Muscle layer of duodenum (tissue), 2 donors: Measurements from ENCODE around the gene HOXC12.

Experiments used
- H3K27ac ChIP-seq: one replicate; pipeline ENCODE4 v1.7.0; 2013; ENCODE audit warnings: mild to moderate bottlenecking, low read length
- H3K27me3 ChIP-seq: one replicate; pipeline ENCODE4 v1.7.0; 2013; ENCODE audit warnings: low read depth, mild to moderate bottlenecking, control low read depth, low read length
- H3K36me3 ChIP-seq, 2 donors: one replicate each; pipeline ENCODE4 v1.7.0; 2013; ENCODE audit warnings: low read length in 2 of 2, control low read depth in 1 of 2, mild to moderate bottlenecking in 1 of 2; ENCODE audit not compliant: insufficient read depth in 2 of 2, control insufficient read depth in 1 of 2
- H3K4me1 ChIP-seq, 2 donors: one replicate each; pipeline ENCODE4 v1.7.0; 2013; ENCODE audit warnings: low read length in 2 of 2, mild to moderate bottlenecking in 2 of 2, control low read depth in 1 of 2, moderate library complexity in 1 of 2; ENCODE audit not compliant: insufficient read depth in 2 of 2, control insufficient read depth in 1 of 2
- H3K4me3 ChIP-seq, 2 donors: one replicate each; pipeline ENCODE4 v1.7.0; 2013; ENCODE audit warnings: low read length in 2 of 2, low read depth in 1 of 2, mild to moderate bottlenecking in 1 of 2
- H3K9me3 ChIP-seq, 2 donors: one replicate each; pipeline ENCODE4 v1.7.0; 2013; ENCODE audit warnings: low read length in 2 of 2, control low read depth in 1 of 2, mild to moderate bottlenecking in 1 of 2; ENCODE audit not compliant: control insufficient read depth in 1 of 2
- donor health status: healthy.

HOXC12 gene

DNA sequence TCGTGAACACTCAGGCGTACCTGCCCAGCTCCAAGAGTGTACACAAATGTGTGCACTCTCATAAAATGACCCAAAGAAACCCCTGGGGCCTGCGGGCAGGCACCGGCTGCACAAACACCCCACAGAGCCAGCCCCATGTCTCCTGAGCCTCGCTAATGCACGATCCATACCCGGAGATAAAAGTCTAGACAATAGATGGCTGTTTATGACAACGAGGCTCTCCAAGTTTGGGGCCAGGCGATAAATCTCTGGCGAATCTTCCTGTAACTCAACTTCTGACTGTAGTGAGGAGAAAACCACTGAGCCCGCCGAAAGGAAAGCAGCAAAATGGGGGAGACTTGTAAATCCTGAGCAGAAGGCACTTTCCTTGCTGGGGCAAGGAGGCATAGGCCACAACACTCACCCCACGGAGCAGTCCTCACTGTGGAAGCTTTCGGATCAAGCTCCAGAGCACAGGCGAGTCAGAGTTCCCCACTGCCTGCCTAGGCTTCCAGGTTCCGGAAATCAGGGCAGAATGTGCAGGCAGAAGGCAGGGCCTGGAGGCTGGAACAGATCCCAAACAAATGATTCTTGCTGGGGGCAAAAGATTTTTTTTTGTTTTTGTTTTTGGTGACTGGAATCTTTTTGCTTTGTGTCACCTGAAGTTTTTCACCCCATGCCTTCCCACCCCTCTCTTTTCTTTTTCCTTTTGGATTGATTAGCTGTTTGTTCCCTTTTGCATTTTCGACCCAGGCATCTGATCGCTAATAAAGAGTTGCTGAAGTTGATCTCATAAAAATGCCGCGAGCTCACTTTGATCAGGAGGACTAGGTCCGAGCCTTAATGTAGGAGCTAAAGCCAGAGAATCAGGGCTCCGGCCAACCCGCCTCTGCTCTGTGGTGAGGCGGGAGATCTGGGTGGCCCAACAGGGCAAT lies 13.8 kb downstream of the HOXC12 start:
- H3K4me3 ChIP-seq: no peak overlapping the region

GRCh38 chr12:53969588-53970259 lies 15.0 kb downstream of the HOXC12 start:
- H3K27me3 ChIP-seq: peaks cover 97% of the 10 kb centered on the region
- H3K27ac ChIP-seq: no peak overlapping the region
- H3K36me3 ChIP-seq: no peaks in the 10 kb centered on the region

More for the DNA sequence above, 13.8 kb downstream of the HOXC12 start:
- H3K36me3 ChIP-seq: no peaks in the 10 kb centered on the region
- H3K27ac ChIP-seq: no peak overlapping the region
- peaks cover 99% of the 10 kb centered on the region for H3K27me3 ChIP-seq
- H3K9me3 ChIP-seq: no peaks in the 10 kb centered on the region
- peaks cover 0 to 26% of the 10 kb centered on the region in 2 donors for H3K4me1 ChIP-seq

GRCh38 chr12:53970451-53970850 lies 15.7 kb downstream of the HOXC12 start:
- Histone ChIP-seq H3K4me1 (peaks cover 0 to 39% of the 10 kb centered on the region in 2 donors), H3K4me3 (no peak overlapping the region), H3K27ac (no peak overlapping the region), H3K9me3 (no peaks in the 10 kb centered on the region), H3K36me3 (no peaks in the 10 kb centered on the region), H3K27me3 (peaks cover 96% of the 10 kb centered on the region)

More at GRCh38 chr12:53969588-53970259, 15.0 kb downstream of the HOXC12 start:
- peaks cover 0 to 35% of the 10 kb centered on the region in 2 donors for H3K4me1 ChIP-seq
- H3K4me3 ChIP-seq: no peak overlapping the region
- H3K9me3 ChIP-seq: no peaks in the 10 kb centered on the region

DNA sequence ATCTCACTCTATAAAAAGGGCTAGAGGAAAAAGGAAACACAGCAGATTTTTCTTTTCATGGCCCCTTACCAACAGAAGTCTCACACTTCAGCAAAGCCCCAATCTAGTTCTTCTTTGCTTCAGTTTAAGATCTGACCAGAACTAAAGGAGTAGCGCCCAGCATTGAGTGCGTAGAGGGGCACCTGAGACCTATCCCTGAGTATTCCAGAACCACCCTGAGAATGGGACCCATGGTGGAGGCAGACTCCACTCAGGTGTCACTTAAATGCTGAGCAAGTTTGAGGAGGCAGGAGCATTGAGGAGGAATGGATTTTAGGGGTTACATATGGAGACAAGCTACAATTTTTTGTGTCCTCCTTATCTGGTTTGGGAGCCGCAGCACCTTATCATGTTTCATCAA lies 16.4 kb downstream of the HOXC12 start:
- Histone ChIP-seq H3K27me3 (peaks cover 96% of the 10 kb centered on the region), H3K27ac (no peak overlapping the region), H3K9me3 (no peaks in the 10 kb centered on the region), H3K4me1 (peaks cover 0 to 34% of the 10 kb centered on the region in 2 donors), H3K36me3 (no peaks in the 10 kb centered on the region), H3K4me3 (no peak overlapping the region)

GRCh38 chr12:53971686-53972085 lies 17.0 kb downstream of the HOXC12 start:
- H3K4me3 ChIP-seq: no peak overlapping the region
- H3K36me3 ChIP-seq: no peaks in the 10 kb centered on the region
- H3K27me3 ChIP-seq: peaks cover 96% of the 10 kb centered on the region
- no peak overlapping the region for H3K27ac ChIP-seq
- peaks cover 0 to 29% of the 10 kb centered on the region in 2 donors for H3K4me1 ChIP-seq
- no peaks in the 10 kb centered on the region for H3K9me3 ChIP-seq

DNA sequence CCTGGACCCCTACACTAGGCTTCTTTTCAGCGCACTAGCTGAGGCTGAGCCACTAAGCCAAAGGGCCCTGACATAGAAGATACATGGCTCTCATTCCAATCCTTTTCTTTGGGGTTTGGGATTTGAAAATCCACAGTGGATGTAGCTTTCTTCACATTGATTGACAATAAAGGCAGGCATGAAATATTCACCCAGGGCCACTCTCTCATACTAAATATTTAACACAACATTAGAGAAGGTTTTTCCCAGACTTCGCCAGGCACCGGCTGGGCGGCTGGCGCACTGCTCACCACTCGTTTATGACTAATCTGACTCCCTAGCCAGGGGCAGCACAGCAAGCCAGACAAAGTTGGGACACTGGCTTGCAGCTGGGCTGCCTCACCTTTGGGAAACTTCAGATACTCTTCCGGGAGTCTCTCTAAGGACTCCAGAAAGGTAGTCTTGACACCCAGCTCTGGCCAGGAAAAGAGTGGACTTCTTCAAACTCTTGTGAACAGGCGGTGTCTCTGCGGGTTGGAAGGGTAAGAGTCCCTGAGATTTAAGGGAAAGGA lies 17.5 kb downstream of the HOXC12 start:
- H3K4me3 ChIP-seq: no peak overlapping the region
- H3K36me3 ChIP-seq: no peaks in the 10 kb centered on the region
- no peaks in the 10 kb centered on the region for H3K9me3 ChIP-seq
- peaks cover 0 to 27% of the 10 kb centered on the region in 2 donors for H3K4me1 ChIP-seq
- peaks cover 96% of the 10 kb centered on the region for H3K27me3 ChIP-seq
- H3K27ac ChIP-seq: no peak overlapping the region

- Histone ChIP-seq H3K4me1 (peaks cover 0 to 27% of the 10 kb centered on the region in 2 donors), H3K36me3 (no peaks in the 10 kb centered on the region), H3K9me3 (no peaks in the 10 kb centered on the region), H3K4me3 (no peak within 1 kb of the TSS), H3K27me3 (peaks cover 96% of the 10 kb centered on the region), H3K27ac (no peak within 1 kb of the TSS)
Observed at GRCh38 chr12:53972722-53973235, 18.1 kb downstream of the HOXC12 start, which contains the start of gene HOXC11. HOXC11 (plus strand) TSS chr12:53973126; CDS start chr12:53973242, 116 bp downstream.

- Histone ChIP-seq H3K27ac (no peak overlapping the region), H3K27me3 (peaks cover 93% of the 10 kb centered on the region), H3K4me1 (peaks cover 0 to 27% of the 10 kb centered on the region in 2 donors), H3K9me3 (no peaks in the 10 kb centered on the region), H3K4me3 (no peak overlapping the region), H3K36me3 (no peaks in the 10 kb centered on the region)
Observed at GRCh38 chr12:53973236-53974042, 18.7 kb downstream of the HOXC12 start.

GRCh38 chr12:53974084-53975063 lies 19.7 kb downstream of the HOXC12 start, which contains the start of gene HOTAIR:
HOTAIR (minus strand) TSS chr12:53974954.
- no peaks in the 10 kb centered on the region for H3K9me3 ChIP-seq
- H3K36me3 ChIP-seq: no peaks in the 10 kb centered on the region
- H3K4me1 ChIP-seq: peaks cover 0 to 27% of the 10 kb centered on the region in 2 donors
- H3K27me3 ChIP-seq: peaks cover 92% of the 10 kb centered on the region
- no peak within 1 kb of the TSS for H3K27ac ChIP-seq
- peak within 1 kb of the TSS in 1 of 2 donors; percentile 32 for H3K4me3 ChIP-seq

GRCh38 chr12:53975064-53975471 lies 20.4 kb downstream of the HOXC12 start:
- no peaks in the 10 kb centered on the region for H3K9me3 ChIP-seq
- no peak overlapping the region for H3K27ac ChIP-seq
- H3K27me3 ChIP-seq: peaks cover 92% of the 10 kb centered on the region
- no peaks in the 10 kb centered on the region for H3K36me3 ChIP-seq
- peaks cover 0 to 27% of the 10 kb centered on the region in 2 donors for H3K4me1 ChIP-seq
- H3K4me3 ChIP-seq: peak overlapping the region in 1 of 2 donors; percentile 32
